ENCODE results near the gene UFC1.

DNA sequence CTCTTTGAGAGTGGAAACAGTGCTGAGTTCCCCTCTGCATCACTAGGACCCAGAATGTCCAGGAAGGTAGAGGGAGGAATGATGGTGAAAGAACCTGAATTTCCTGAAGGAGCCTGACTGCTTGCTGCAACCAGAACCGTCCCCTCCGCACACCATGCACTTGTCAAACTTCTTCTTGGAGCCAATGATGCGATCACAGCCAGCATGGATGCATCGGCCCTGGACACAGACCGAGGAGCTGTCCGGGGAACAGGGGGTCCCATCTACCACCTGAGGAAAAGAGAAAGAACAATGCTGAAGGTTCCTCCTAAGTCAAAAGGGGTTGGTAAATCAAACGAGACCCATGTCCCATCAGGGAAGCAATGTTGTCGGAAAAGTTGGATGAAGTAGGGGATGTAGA lies 38.2 kb downstream of the UFC1 start:
- TF ChIP-seq, protein P1, sequence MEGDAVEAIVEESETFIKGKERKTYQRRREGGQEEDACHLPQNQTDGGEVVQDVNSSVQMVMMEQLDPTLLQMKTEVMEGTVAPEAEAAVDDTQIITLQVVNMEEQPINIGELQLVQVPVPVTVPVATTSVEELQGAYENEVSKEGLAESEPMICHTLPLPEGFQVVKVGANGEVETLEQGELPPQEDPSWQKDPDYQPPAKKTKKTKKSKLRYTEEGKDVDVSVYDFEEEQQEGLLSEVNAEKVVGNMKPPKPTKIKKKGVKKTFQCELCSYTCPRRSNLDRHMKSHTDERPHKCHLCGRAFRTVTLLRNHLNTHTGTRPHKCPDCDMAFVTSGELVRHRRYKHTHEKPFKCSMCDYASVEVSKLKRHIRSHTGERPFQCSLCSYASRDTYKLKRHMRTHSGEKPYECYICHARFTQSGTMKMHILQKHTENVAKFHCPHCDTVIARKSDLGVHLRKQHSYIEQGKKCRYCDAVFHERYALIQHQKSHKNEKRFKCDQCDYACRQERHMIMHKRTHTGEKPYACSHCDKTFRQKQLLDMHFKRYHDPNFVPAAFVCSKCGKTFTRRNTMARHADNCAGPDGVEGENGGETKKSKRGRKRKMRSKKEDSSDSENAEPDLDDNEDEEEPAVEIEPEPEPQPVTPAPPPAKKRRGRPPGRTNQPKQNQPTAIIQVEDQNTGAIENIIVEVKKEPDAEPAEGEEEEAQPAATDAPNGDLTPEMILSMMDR (IDR thresholded peaks at IDR 0.05; ENCODE audit: poor library complexity, severe bottlenecking) = no peak
- no peak for TF ChIP-seq POLR2AphosphoS5 (IDR thresholded peaks at IDR 0.05)
